Thymus (tissue), 11 donors: ENCODE measurements around the gene PEX10. TPM values are rescaled to one million over a fixed set of nuclear protein-coding genes. Genes with fewer than 3 reads are reported as not detected.

ENCODE experiments used
- DNase-seq, 9 donors: peaks; one replicate each; pipeline ENCODE4 v3.0.0-alpha.2; 2013; ENCODE audit warnings: low spot score in 9 of 9, low read depth in 6 of 9, missing footprints in 1 of 9
- H3K27ac ChIP-seq, 2 donors: one replicate each; pipeline ENCODE4 v1.5.1; 2013; ENCODE audit warnings: control low read depth in 1 of 2, low read depth in 1 of 2, low read length in 1 of 2, mild to moderate bottlenecking in 1 of 2, moderate library complexity in 1 of 2
- H3K27me3 ChIP-seq, 2 donors: one replicate each; pipeline ENCODE4 v1.5.1; 2013; ENCODE audit warnings: low read length in 1 of 2; ENCODE audit not compliant: control insufficient read depth in 2 of 2, insufficient read depth in 1 of 2
- H3K36me3 ChIP-seq, 2 donors: one replicate each; pipeline ENCODE4 v1.5.1; 2013; ENCODE audit warnings: low read length in 1 of 2, mild to moderate bottlenecking in 1 of 2, moderate library complexity in 1 of 2; ENCODE audit not compliant: control insufficient read depth in 2 of 2, insufficient read depth in 2 of 2
- H3K4me1 ChIP-seq, 2 donors: one replicate each; pipeline ENCODE4 v1.5.1; 2013; ENCODE audit warnings: low read length in 2 of 2; ENCODE audit not compliant: control insufficient read depth in 2 of 2, insufficient read depth in 2 of 2
- H3K4me3 ChIP-seq, 2 donors: one replicate each; pipeline ENCODE4 v1.5.1; 2013; ENCODE audit warnings: low read length in 2 of 2, control low read depth in 1 of 2, mild to moderate bottlenecking in 1 of 2
- H3K9me3 ChIP-seq, 2 donors: one replicate each; pipeline ENCODE4 v1.5.1; 2013; ENCODE audit warnings: low read length in 1 of 2, mild to moderate bottlenecking in 1 of 2; ENCODE audit not compliant: control insufficient read depth in 2 of 2, insufficient read depth in 1 of 2
- WGBS: extraction: QIAGEN DNeasy Blood & Tissue Kit; methylation state at CpG from one replicate; pipeline ENCODE4 v1.1.7; 2013; 5-methylcytosine and 5-hydroxymethylcytosine counted together
- polyA plus RNA-seq: library from polyadenylated mRNA; stranded (reverse); fragments of 200-250 nt; gene quantifications from one replicate; pipeline ENCODE4 v1.2.3, GENCODE V29; 2013
- total RNA-seq: library from RNA; stranded (reverse); fragments of 120-200 nt; gene quantifications from one replicate; pipeline ENCODE4 v1.2.4, GENCODE V29; 2013
- donor health status: healthy.

The PEX10 gene
- total and polyA plus RNA-seq, 2 donors, result 8.8 to 16.0 TPM

- H3K27me3 ChIP-seq, result no peaks in the 10 kb centered on the region
- DNase-seq, result no peak
- no peak overlapping the region for H3K4me3 ChIP-seq
- peaks cover 0 to 3% of the 10 kb centered on the region in 2 donors for H3K4me1 ChIP-seq
- H3K9me3 ChIP-seq, result no peaks in the 10 kb centered on the region
- H3K36me3 ChIP-seq, result no peaks in the 10 kb centered on the region
- WGBS, result 96% methylated on average over 37 of the region's 37 CpGs
- H3K27ac ChIP-seq, result no peak overlapping the region
These were observed 55.2 kb downstream of the PEX10 start for GRCh38 chr1:2356911-2357845.

- no peak overlapping the region for H3K4me3 ChIP-seq
- WGBS, result 96% methylated on average over 15 of the region's 15 CpGs
- DNase-seq, result no peak
- H3K27me3 ChIP-seq, result no peaks in the 10 kb centered on the region
- H3K27ac ChIP-seq, result no peak overlapping the region
- no peaks in the 10 kb centered on the region for H3K9me3 ChIP-seq
- peaks cover 0 to 3% of the 10 kb centered on the region in 2 donors for H3K4me1 ChIP-seq
- no peaks in the 10 kb centered on the region for H3K36me3 ChIP-seq
These were observed 56.0 kb downstream of the PEX10 start for GRCh38 chr1:2356401-2356800.

- no peak for DNase-seq
- Histone ChIP-seq H3K27me3 (no peaks in the 10 kb centered on the region), H3K4me3 (no peak overlapping the region), H3K9me3 (no peaks in the 10 kb centered on the region), H3K36me3 (no peaks in the 10 kb centered on the region), H3K4me1 (peaks cover 0 to 3% of the 10 kb centered on the region in 2 donors), H3K27ac (no peak overlapping the region)
- 95% methylated on average over 28 of the region's 28 CpGs for WGBS
These were observed 56.7 kb downstream of the PEX10 start for GRCh38 chr1:2355373-2356261.

- Histone ChIP-seq H3K27me3 (no peaks in the 10 kb centered on the region), H3K36me3 (no peaks in the 10 kb centered on the region), H3K4me3 (no peak overlapping the region), H3K9me3 (no peaks in the 10 kb centered on the region), H3K27ac (no peak overlapping the region), H3K4me1 (peaks cover 0 to 3% of the 10 kb centered on the region in 2 donors)
- WGBS, result 93% methylated on average over 38 of the region's 38 CpGs
- DNase-seq, result no peak
These were observed 57.6 kb downstream of the PEX10 start for GRCh38 chr1:2354511-2355372.

Other genes with a start within 250 kb of the PEX10 start
- gene FAAP20, start 217.8 kb downstream of the PEX10 start, total RNA-seq, result 20.4 TPM
- gene FAAP20, start 217.8 kb downstream of the PEX10 start, polyA plus RNA-seq, result 125 TPM
- 5.3 TPM for gene SKI, start 184.2 kb downstream of the PEX10 start, total RNA-seq
- gene SKI, start 184.2 kb downstream of the PEX10 start, polyA plus RNA-seq, result 16.4 TPM
- gene MORN1, start 21.0 kb downstream of the PEX10 start, total RNA-seq, result 5.7 TPM
- gene MORN1, start 21.0 kb downstream of the PEX10 start, polyA plus RNA-seq, result 6.4 TPM
- 58.6 TPM for gene RER1, start 20.7 kb downstream of the PEX10 start, total RNA-seq
- 85.8 TPM for gene RER1, start 20.7 kb downstream of the PEX10 start, polyA plus RNA-seq
- 0.90 TPM for gene PLCH2, start 63.7 kb upstream of the PEX10 start, total RNA-seq
- gene PLCH2, start 63.7 kb upstream of the PEX10 start, polyA plus RNA-seq, result 34.4 TPM
- 21.6 TPM for gene PANK4, start 114.0 kb upstream of the PEX10 start, total RNA-seq
- 27.1 TPM for gene PANK4, start 114.0 kb upstream of the PEX10 start, polyA plus RNA-seq
- gene HES5, start 117.7 kb upstream of the PEX10 start, total RNA-seq, result 0.38 TPM
- 0.55 TPM for gene HES5, start 117.7 kb upstream of the PEX10 start, polyA plus RNA-seq
- gene TNFRSF14, start 143.8 kb upstream of the PEX10 start, total RNA-seq, result 72.4 TPM
- gene TNFRSF14, start 143.8 kb upstream of the PEX10 start, polyA plus RNA-seq, result 233 TPM
- 11.8 TPM for gene PRXL2B, start 174.2 kb upstream of the PEX10 start, total RNA-seq
- 12.3 TPM for gene PRXL2B, start 174.2 kb upstream of the PEX10 start, polyA plus RNA-seq
- gene MMEL1, start 220.5 kb upstream of the PEX10 start, total RNA-seq, result 0.33 TPM
- 1.8 TPM for gene MMEL1, start 220.5 kb upstream of the PEX10 start, polyA plus RNA-seq